ENCODE measurements around the gene OR10H4.

- TF ChIP-seq CTCF (IDR thresholded peaks at IDR 0.05) (no peak), POLR2A (IDR thresholded peaks at IDR 0.05) (no peak)
Measured at GRCh38 chr19:15954820-15955219, 6.0 kb downstream of the OR10H4 start.
